Measurements from ENCODE around the gene PCSK6.
A peak's percentile ranks its signal among the peaks of the same experiment; 100 is the strongest.

PCSK6 gene

GRCh38 chr15:101351736-101352135 is 137.8 kb downstream of the PCSK6 start:
- no peak for DNase-seq

GRCh38 chr15:101349047-101349951 is 140.2 kb downstream of the PCSK6 start:
- DNase-seq: no peak

- DNase-seq: no peak
These were observed 140.9 kb downstream of the PCSK6 start for GRCh38 chr15:101348643-101349042.

GRCh38 chr15:101348015-101348414 is 141.5 kb downstream of the PCSK6 start:
- no peak for DNase-seq

- no peak for DNase-seq
These were observed 142.1 kb downstream of the PCSK6 start for GRCh38 chr15:101347454-101347853.

GRCh38 chr15:101346928-101347327 is 142.6 kb downstream of the PCSK6 start:
- DNase-seq: no peak

- DNase-seq: peak; percentile 31
These were observed 147.5 kb downstream of the PCSK6 start for GRCh38 chr15:101342056-101342455.

GRCh38 chr15:101338502-101339057 is 150.9 kb downstream of the PCSK6 start:
- no peak for DNase-seq

GRCh38 chr15:101337976-101338375 is 151.5 kb downstream of the PCSK6 start:
- DNase-seq: peak; percentile 9

- peak; percentile 49 for DNase-seq
These were observed 155.4 kb downstream of the PCSK6 start for GRCh38 chr15:101333907-101334789.

GRCh38 chr15:101332061-101332467 is 157.4 kb downstream of the PCSK6 start:
- DNase-seq: no peak

GRCh38 chr15:101329867-101330380 is 159.6 kb downstream of the PCSK6 start:
- DNase-seq: no peak

- DNase-seq: no peak
These were observed 160.1 kb downstream of the PCSK6 start for GRCh38 chr15:101329309-101329863.

GRCh38 chr15:101328001-101328400 is 161.5 kb downstream of the PCSK6 start:
- DNase-seq: no peak

- DNase-seq: no peak
These were observed 162.3 kb downstream of the PCSK6 start for GRCh38 chr15:101327147-101327740.

- no peak for DNase-seq
These were observed 162.9 kb downstream of the PCSK6 start for GRCh38 chr15:101326462-101327146.

GRCh38 chr15:101326026-101326315 is 163.5 kb downstream of the PCSK6 start:
- no peak for DNase-seq

- DNase-seq: no peak
These were observed 164.1 kb downstream of the PCSK6 start for GRCh38 chr15:101325263-101326025.

GRCh38 chr15:101324524-101325177 is 164.9 kb downstream of the PCSK6 start:
- no peak for DNase-seq

- DNase-seq: no peak
These were observed 165.5 kb downstream of the PCSK6 start for GRCh38 chr15:101323793-101324523.

Measured in hematopoietic multipotent progenitor cell treated with erythropoietin and hydrocortisone succinate and interleukin-3 and kit ligand, for 4 days (in vitro differentiated cells).